ENCODE measurements around the gene RREB1.
A peak's percentile ranks its signal among the peaks of the same experiment; 100 is the strongest.

RREB1 gene

GRCh38 chr6:7145585-7145884 is 37.8 kb downstream of the RREB1 start:
- peaks cover 14% of the 10 kb centered on the region; the same call in 1 of the 2 replicates for H4K20me1 ChIP-seq (ENCODE audit: control insufficient read depth, insufficient read depth, low read depth, low read length)
- H3K9me3 ChIP-seq (ENCODE audit: control insufficient read depth, insufficient read depth, low read length) = no peaks in the 10 kb centered on the region
- H3K79me2 ChIP-seq (ENCODE audit: control insufficient read depth, low read length) = peaks cover 86% of the 10 kb centered on the region
- no peak overlapping the region for H3K27ac ChIP-seq (ENCODE audit: low read depth, low read length)
- H3K4me1 ChIP-seq (ENCODE audit: control insufficient read depth, low read length) = peaks cover 42% of the 10 kb centered on the region
- H3F3A ChIP-seq (ENCODE audit: control insufficient read depth, insufficient read depth) = peaks cover 10% of the 10 kb centered on the region
- H3K9me2 ChIP-seq (replicated peaks; ENCODE audit: control insufficient read depth, low read length) = no peaks in the 10 kb centered on the region
- TF ChIP-seq, protein P1, sequence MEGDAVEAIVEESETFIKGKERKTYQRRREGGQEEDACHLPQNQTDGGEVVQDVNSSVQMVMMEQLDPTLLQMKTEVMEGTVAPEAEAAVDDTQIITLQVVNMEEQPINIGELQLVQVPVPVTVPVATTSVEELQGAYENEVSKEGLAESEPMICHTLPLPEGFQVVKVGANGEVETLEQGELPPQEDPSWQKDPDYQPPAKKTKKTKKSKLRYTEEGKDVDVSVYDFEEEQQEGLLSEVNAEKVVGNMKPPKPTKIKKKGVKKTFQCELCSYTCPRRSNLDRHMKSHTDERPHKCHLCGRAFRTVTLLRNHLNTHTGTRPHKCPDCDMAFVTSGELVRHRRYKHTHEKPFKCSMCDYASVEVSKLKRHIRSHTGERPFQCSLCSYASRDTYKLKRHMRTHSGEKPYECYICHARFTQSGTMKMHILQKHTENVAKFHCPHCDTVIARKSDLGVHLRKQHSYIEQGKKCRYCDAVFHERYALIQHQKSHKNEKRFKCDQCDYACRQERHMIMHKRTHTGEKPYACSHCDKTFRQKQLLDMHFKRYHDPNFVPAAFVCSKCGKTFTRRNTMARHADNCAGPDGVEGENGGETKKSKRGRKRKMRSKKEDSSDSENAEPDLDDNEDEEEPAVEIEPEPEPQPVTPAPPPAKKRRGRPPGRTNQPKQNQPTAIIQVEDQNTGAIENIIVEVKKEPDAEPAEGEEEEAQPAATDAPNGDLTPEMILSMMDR (IDR thresholded peaks at IDR 0.05; ENCODE audit: low read depth, low read length, poor library complexity, severe bottlenecking) = no peak
- no peak for TF ChIP-seq EZH2phosphoT487 (IDR thresholded peaks at IDR 0.05; ENCODE audit: borderline replicate concordance, low read length)
- H3K4me3 ChIP-seq (ENCODE audit: low read length) = peak overlapping the region; percentile 67
- H3K4me2 ChIP-seq (ENCODE audit: low read length) = peak overlapping the region; percentile 93
- no peaks in the 10 kb centered on the region for H3K27me3 ChIP-seq (ENCODE audit: control insufficient read depth, low read length)
- H3K36me3 ChIP-seq (ENCODE audit: control insufficient read depth, low read length) = no peaks in the 10 kb centered on the region; the same call in 1 of the 2 replicates

GRCh38 chr6:7145885-7146828 is 38.4 kb downstream of the RREB1 start:
- Histone ChIP-seq H3K9me2 (replicated peaks; ENCODE audit: control insufficient read depth, low read length) (no peaks in the 10 kb centered on the region), H3K36me3 (ENCODE audit: control insufficient read depth, low read length) (no peaks in the 10 kb centered on the region; the same call in 1 of the 2 replicates), H3K9me3 (ENCODE audit: control insufficient read depth, insufficient read depth, low read length) (no peaks in the 10 kb centered on the region), H3K4me1 (ENCODE audit: control insufficient read depth, low read length) (peaks cover 40% of the 10 kb centered on the region), H3K4me3 (ENCODE audit: low read length) (peak overlapping the region; percentile 67), H3K27me3 (ENCODE audit: control insufficient read depth, low read length) (no peaks in the 10 kb centered on the region), H4K20me1 (ENCODE audit: control insufficient read depth, insufficient read depth, low read depth, low read length) (peaks cover 14% of the 10 kb centered on the region; the same call in 1 of the 2 replicates), H3K4me2 (ENCODE audit: low read length) (peak overlapping the region; percentile 93), H3K79me2 (ENCODE audit: control insufficient read depth, low read length) (peaks cover 89% of the 10 kb centered on the region), H3F3A (ENCODE audit: control insufficient read depth, insufficient read depth) (peaks cover 10% of the 10 kb centered on the region), H3K27ac (ENCODE audit: low read depth, low read length) (peak overlapping the region; percentile 53)
- TF ChIP-seq, protein P1 (IDR thresholded peaks at IDR 0.05; ENCODE audit: low read depth, low read length, poor library complexity, severe bottlenecking) = no peak
- no peak for TF ChIP-seq EZH2phosphoT487 (IDR thresholded peaks at IDR 0.05; ENCODE audit: borderline replicate concordance, low read length)

DNA sequence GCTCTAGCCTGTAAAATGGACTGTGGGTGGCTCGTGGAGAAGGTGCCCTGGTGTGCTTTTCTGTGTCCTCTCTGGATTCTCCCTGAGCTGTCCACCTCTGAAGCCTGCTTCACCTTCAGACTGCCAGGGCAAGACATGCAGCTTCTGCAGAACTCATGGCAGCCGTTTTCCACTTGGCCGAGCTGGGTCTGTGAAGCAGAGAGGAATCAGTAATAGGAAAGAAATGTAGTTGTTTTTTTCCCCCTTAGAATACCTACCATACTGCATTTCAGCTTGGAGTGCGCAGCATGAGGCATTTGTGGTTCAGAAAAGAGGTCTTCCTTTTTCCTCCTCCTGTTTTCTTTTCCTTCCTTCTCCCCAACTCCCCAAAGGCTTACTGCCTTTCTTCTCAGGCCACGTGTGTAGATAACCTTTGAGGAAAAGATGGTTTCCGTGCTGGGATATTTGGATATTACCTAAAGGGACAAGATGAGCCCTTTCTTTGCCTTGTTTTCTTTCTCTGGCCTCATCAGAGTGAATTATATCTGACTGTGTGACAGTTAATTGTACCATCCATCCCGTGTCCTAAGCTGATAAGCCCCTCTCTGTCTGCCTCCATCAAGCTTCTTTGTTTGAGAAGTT is 39.4 kb downstream of the RREB1 start:
- H3K27ac ChIP-seq (ENCODE audit: low read depth, low read length) = peak overlapping the region; percentile 53; the same call in 1 of the 2 replicates
- no peaks in the 10 kb centered on the region; the same call in 1 of the 2 replicates for H3K36me3 ChIP-seq (ENCODE audit: control insufficient read depth, low read length)
- peak overlapping the region; percentile 67 for H3K4me3 ChIP-seq (ENCODE audit: low read length)
- no peak for TF ChIP-seq EZH2phosphoT487 (IDR thresholded peaks at IDR 0.05; ENCODE audit: borderline replicate concordance, low read length)
- TF ChIP-seq, protein P1 (IDR thresholded peaks at IDR 0.05; ENCODE audit: low read depth, low read length, poor library complexity, severe bottlenecking) = no peak
- peaks cover 43% of the 10 kb centered on the region for H3K4me1 ChIP-seq (ENCODE audit: control insufficient read depth, low read length)
- H3K9me2 ChIP-seq (replicated peaks; ENCODE audit: control insufficient read depth, low read length) = no peaks in the 10 kb centered on the region
- H3K79me2 ChIP-seq (ENCODE audit: control insufficient read depth, low read length) = peaks cover 89% of the 10 kb centered on the region
- no peaks in the 10 kb centered on the region for H3K27me3 ChIP-seq (ENCODE audit: control insufficient read depth, low read length)
- H3K4me2 ChIP-seq (ENCODE audit: low read length) = peak overlapping the region; percentile 93
- H3F3A ChIP-seq (ENCODE audit: control insufficient read depth, insufficient read depth) = peaks cover 10% of the 10 kb centered on the region
- no peaks in the 10 kb centered on the region for H3K9me3 ChIP-seq (ENCODE audit: control insufficient read depth, insufficient read depth, low read length)
- peaks cover 19% of the 10 kb centered on the region; the same call in 1 of the 2 replicates for H4K20me1 ChIP-seq (ENCODE audit: control insufficient read depth, insufficient read depth, low read depth, low read length)
